GM21619 (cell line): ENCODE measurements around the gene MRPL52.
"Not testable (repeated sequence)": the region's sequence is repeated elsewhere in the genome, so short reads cannot be mapped to it uniquely, and the experiment has no call there.

Experiments used
- ATAC-seq: cut with Tn5 transposase; IDR thresholded peaks from one replicate; pipeline ENCODE4 v1.9.1; 2021; ENCODE audit not compliant: unreplicated experiment

The MRPL52 gene

DNA sequence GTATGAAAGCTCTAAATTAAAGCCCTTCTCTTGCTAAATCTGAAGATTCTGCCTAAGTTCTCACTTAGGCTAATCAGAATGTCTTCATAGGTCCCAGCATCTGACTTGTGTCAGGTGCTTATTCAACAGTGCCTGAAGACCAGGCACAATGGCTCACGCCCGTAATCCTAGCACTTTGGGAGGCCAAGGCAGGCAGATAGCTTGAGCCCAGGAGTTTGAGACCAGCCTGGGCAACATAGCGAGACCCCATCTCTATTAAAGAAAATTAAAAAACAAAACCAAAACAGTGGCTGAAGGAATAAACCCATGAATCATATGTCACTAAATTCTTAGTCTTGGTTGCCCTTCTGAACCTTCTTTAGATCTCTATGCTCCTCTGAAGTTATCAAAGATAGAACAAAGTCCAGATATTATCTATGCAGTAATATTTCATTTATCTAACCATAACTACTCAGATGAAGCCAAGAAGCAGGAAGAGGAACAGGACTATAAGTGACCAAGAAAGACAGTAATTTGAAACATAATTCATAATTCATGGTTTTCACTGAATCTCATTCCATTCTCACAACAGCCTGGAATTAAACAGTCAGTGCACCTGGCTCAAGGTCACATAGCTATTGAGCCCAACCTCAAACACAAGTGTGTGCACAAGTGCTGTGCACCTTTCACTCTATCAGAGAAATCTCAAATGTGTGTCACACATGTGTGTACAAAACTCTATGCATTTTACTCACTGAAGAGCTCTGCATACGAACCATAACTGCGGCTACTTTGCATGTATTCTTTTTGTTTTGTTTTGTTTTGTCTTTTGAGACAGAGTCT is 21.1 kb upstream of the MRPL52 start:
- no peak for ATAC-seq

DNA sequence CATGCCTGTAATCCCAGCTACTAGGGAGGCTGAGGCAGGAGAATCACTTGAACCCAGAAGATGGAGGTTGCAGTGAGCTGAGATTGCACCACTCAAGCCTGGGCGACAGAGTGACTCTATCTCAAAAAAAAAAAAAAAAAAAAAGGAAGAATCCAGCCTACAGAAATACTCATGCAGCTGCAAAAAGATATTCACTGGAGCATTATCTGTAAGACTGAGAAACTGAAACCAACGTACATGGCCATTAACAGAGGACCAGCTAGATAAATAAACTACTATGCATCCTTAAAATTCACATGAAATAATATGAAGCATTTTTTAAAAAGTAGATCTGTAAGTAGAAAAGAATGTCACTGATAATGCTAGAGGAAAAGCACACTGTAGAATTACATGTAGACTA is 18.0 kb upstream of the MRPL52 start:
- no peak for ATAC-seq

DNA sequence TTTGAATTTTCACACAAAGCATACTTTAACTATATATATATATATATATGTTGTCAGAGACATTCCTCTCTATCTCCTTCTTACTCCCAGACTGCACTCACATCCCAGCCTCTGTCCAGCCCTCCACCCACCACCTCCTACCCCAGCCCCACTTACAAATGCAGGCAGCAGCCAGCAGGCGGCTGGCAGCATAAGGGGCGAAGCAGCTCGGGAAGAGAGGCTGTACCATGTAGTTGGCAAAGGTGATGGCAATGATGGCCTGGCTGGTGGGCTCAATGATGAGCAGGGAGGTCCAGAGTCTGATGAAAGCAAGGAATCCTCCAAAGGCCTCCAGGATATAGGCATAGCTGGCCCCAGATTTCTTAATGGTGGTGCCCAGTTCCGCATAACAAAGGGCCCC is 16.9 kb upstream of the MRPL52 start:
- ATAC-seq: no peak

DNA sequence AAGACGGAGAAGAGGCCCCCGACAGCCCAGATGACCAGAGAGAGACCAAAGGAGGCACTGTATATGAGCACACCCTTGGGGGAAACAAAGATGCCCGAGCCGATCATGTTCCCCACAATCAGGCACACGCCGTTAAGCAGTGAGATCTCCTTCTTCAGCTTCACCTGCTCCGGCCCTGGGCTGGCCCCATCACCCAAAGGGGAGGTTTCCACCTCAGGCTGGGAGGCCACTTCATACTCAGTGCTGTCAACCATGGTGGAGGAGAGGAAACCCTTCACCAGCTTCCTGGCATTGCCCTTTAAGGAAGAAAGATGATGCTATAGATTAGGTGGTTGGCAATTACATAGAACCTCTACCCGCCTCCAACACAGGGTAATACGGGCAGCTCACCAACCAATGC is 16.5 kb upstream of the MRPL52 start:
- ATAC-seq: no peak

DNA sequence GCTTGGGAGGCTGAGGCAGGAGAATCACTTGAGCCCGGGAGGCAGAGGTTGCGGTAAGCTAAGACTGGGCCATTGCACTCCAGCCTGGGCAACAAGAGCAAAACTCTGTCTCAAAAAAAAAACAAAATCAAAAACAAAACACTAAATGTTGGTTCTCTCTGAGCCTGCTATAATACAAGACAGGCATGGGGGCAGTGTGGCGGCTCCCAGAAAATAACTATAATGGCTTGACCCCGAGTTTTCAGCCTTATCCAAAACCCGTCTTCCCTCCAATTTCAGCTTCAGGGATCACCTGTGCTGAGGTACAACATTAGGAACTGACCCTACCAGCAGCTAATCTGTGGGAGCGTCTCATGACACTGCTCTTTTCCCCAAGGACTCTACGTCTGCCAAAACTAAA is 15.3 kb upstream of the MRPL52 start:
- ATAC-seq: no peak

DNA sequence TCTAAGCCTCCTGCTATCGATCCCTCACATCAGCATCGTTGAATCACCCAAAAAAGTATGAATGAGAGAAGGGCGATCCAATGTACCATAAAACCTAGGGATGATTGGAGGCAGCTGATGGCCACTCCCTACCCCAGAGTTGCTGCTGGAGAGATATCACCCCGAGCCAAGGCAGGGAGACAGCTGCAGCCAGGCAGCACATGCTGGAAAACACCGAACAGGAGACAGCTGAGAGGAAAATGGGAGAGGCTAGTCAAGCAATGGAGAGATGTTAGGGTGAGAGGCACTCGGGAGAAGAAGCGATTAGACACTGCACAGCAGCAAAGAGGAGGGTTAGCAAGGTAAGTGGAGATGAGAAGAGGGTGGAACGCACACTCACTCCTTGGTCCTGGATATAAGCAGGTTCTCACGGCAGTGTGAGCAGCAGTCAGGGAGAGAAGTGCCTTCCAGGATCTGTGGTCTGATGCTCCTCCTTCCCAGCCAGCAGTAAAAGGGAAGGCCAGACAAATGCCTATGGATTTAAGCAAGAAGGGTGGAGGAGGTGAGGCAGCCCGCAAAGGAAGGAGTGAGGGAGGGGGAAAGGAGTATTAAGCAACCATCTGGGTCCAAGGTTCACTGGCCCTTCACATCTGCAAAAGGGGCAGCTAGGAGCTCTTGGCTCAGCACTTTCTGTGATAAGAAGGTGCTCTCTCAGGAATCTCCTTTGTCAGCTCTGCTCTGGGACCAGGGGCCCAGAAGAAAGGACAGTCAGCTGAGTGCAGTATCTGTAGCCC is 14.6 kb upstream of the MRPL52 start, which contains the start of gene SLC7A7:
Gene SLC7A7 (minus strand): TSS at position 495 of the 773 bp plus-strand sequence. CDS start 2,037 bp downstream, outside the sequence.
- ATAC-seq: no peak

DNA sequence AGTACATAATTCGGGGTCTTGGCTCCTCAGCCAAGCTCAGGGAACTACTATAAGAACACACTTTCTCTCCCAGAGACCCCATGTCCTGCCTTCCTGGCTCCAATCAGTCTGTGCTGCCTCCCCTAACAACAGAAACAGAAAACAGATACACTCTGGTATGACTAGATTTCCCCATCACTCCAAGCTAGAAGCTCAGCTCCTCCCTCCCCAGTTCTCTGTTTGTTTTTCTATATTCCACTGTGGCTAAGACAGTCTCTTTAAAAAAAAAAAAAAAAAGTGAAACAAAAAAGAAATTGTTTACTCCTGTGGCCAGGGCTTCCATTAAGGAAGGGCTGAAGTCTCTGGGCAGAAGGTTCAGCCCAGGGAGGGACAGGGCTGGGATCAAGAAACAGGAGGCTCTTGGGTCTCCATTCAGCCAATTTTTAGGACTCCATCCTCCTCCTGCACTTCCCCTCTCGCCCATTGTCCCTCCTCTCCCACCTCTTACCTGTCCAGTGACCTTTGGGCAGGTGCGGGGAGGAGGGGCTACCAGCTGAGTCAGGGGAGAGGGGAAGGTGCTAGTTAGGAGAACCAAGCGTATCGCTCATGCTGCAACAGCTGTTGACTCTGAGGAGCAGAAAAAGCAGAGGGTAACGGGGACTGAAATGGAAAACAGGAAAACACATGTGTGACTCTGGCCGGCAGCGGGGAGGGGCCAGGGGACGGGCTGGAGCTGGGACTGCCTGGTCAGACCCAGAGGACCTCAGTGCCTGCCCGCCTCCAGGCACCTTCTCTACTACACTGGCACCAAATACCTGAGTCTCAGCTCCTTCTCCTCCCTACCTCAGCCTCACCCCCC is 10.3 kb upstream of the MRPL52 start:
- no peak for ATAC-seq

DNA sequence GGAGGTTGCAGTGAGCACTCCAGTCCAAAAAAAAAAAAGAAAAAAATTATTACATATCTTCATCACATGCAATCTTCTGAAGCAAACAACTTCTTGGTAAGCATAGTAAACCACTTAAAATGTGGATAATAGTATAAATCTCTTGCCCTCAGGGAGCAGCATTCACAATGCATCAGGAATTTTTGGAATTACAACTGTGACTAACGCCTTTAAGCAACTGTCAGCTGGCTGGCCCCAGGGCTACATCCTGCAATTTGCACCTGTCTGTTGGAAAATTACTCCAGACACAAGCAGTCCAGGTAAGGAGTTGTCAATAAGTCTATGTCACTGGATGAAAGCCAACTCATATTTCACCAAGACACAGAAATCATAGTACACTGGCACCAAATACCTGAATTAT is 9.0 kb upstream of the MRPL52 start:
- ATAC-seq: no peak

DNA sequence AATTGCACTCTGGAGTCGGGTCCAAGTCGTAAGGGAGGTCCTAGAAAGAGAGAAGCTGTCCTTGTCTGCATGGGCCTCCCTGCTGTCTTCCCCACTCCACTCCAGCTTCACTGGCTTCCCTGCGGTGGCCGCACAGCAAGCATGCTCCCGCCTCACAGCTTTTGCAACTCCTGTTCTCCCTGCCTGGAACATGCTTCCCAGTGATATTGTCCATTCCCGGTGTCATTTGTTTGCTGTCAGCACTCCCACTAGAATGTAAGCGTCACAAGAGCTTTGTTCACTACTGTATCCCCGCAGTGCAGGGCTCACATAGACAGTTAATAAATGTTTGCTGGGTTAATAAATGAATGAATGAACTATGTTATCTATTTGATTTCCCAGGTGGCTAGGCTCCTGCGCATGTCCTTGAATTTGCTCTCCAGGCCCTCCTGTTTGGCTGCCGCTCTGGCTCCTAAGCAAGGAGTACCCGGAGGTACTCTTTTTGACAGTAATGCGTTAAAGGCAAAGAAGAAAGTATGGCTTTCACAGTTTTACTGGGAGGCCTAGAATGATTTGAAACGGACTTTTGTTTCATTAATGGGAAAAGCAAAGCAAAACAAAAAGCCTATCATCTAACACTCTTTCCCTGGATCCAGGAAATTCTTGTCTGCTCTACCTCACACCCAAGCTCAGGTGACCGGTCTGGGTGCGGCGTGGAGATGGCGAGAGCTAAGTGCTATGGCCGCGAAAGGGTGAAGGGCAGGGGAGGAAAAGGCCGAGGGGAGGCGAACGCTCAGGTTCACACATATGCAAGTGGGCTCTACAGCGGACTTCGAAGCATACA is 8.3 kb upstream of the MRPL52 start:
- no peak for ATAC-seq

DNA sequence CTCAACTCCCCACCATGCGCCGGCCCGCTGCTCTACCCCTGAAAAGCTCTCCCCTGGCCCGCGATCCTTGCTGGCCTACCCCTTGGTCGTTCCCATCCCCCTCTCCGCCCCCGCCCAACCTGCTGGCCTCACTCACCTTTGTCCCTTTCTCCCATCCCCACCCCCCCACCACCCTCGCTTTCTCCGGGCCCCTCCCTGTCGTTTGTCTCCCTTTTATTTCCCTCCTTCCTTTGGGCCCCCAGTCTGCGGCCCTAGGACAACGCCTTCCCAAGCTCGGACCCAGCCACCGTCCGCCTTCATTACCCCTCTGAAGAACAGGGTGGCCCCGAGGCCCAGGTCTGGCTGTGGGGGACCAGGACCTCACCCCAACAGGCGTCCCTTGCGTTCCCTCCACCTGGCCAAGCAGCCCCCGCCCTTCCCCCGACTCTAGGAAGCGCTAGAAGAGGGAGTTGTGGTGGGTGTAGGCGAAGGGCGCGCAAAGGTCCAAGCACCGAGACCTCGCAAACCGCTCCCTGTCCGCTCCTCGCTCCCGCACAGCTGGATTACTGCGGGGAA is 7.6 kb upstream of the MRPL52 start:
- ATAC-seq: no peak

DNA sequence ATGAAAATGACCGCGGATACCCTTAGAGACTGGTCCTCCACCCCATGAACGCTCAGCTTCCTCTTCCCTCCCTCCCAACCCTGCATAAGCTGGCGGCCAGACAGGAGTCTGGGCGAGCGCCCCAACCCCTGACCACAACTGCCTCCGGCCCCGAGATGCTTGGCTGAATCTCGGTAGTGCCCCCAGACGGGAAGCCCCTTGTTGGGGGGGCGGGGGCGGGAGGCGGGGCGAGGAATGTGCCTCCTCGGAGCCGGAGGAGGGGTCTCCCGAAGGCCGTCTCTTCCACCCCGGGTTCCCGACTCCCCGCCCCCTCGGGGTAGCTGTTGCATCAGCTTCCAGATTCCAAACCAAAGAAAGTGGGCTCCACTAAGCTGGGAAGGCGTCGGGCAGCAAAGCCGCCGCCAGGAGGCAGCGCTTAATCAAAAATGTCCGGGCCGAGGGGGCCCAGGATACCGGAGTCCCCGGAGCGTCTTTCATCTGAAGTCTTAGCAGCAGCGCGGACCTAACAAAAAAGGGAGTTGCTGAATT is 7.1 kb upstream of the MRPL52 start:
- peak; percentile 43 for ATAC-seq

DNA sequence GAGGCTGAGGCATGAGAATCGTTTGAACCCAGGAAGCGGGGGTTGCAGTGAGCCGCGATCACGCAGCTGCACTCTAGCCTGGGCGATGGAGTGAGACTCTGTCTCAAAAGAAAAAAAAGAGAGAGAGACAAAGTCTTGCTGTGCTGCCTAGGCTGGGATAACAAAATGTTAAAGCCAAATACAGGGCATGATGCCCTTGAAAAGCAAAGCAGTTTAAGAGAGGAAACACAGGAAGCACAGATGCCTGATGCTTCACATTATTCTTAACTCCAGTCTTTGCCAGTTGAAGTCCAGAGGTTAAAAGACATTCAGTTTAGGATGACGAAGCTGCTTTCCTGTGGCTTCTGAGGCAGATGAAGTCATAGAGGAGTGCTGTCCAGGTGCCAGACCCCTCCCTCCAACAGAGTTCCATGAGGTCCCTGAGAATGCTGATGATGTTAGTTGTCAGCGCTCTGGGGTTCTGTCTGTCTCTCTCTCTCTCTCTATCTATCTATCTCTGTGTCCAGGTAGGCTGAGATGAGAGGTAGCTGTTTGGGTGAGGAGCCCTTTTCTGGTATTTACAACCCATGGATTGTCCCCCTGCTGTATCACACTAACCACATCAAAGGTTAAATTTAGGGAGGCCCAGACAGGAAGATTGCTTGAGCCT is 4.9 kb upstream of the MRPL52 start:
- no peak for ATAC-seq

DNA sequence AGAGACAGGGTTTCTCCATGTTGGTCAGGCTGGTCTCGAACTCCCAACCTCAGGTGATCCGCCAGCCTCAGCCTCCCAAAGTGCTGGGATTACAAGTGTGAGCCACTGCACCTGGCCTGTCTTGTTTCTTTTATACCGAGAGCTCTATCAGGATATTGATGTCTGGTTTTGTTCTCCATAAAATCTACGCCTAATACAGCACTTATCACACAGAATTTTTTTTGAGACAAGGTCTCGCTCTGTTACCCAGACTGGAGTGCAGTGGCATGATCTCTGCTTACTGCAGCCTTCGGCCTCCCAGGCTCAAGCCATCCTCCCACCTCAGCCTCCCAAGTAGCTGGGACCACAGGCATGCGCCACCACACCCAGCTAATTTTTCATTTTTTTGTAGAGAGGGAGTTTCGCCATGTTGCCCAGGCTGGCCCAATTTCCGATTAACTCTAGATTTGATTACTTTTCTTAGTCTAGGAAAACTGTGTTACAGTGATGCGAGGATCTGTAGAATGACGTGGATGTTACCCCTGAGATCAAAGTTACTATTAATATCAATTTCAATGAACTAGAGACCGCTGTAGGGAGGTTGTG is 519 bp upstream of the MRPL52 start:
- ATAC-seq: not testable (repeated sequence)

DNA sequence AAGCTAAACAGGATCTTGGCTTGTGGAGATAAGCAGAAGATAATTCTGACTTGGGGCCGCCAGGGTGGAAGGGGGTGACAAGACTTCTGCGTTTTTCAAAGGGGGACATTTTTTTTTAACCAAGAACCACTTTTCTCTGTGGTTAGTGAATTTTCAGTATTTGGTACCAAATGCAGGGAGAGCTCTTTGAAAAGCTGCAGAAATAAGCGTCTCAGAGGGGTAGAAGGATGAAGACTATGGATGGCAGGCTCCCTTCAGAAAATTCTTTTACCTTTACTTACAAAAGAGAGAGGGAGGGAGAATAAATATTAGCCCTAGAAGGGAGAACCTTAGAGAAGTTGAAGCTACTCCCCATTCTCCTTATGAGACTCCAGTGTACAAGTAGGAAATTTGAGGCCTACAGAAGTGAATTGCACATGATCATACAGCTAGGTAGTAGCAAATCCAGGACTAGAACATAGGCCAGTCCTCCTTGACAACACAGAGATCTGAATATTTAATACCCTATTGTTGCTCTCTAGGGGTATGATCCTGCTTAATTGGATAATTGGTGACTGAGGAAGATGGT is 840 bp downstream of the MRPL52 start:
- ATAC-seq: no peak

DNA sequence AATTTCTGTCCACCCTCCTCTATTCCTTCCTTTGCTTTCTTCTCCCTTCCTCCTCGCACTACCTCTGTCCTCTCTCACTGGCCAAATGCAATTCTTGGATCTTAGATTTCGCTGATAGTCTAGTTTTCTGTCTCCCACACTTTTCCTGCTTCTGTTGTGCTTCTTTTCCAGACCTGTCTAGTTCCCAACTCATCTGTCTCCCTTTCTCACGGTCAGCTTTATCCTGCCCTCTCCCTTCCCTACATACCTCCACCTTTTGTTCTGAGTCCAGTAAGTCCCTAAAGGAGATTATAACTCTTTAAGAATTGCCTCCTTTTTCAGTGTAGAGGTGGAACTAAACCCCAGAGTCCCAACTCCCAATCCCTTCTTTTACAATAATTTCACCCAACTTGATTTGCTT is 5.8 kb downstream of the MRPL52 start:
- no peak for ATAC-seq

DNA sequence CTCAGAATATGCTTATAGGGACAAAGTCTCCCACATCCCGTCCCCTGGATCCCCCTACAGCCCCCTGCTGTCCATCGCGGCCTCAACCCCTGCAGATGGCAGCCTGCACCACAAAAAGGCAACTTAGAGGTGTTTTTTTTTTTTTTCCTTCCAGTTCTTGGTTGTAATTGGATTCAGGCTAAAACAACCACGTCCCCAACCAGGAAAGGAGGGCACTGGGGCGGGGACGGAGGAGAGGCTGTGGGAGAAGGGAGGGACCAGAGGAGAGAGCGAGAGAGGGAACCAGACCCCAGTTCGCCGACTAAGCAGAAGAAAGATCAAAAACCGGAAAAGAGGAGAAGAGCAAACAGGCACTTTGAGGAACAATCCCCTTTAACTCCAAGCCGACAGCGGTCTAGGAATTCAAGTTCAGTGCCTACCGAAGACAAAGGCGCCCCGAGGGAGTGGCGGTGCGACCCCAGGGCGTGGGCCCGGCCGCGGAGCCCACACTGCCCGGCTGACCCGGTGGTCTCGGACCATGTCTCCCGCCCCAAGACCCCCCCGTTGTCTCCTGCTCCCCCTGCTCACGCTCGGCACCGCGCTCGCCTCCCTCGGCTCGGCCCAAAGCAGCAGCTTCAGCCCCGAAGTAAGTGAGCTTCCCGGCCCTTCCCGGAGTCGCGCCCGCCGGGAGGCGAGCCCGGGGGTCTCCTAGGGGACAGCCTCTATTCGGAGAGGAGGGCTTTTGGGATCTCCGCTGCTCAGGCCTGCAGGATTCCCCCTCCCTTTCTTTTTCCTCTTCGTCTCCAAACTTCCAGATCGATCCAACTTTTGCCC is 6.8 kb downstream of the MRPL52 start, which contains the start of gene MMP14:
Gene MMP14 (plus strand): TSS at position 285 of the 813 bp plus-strand sequence. CDS start 233 bp downstream, at position 518.
- no peak for ATAC-seq

DNA sequence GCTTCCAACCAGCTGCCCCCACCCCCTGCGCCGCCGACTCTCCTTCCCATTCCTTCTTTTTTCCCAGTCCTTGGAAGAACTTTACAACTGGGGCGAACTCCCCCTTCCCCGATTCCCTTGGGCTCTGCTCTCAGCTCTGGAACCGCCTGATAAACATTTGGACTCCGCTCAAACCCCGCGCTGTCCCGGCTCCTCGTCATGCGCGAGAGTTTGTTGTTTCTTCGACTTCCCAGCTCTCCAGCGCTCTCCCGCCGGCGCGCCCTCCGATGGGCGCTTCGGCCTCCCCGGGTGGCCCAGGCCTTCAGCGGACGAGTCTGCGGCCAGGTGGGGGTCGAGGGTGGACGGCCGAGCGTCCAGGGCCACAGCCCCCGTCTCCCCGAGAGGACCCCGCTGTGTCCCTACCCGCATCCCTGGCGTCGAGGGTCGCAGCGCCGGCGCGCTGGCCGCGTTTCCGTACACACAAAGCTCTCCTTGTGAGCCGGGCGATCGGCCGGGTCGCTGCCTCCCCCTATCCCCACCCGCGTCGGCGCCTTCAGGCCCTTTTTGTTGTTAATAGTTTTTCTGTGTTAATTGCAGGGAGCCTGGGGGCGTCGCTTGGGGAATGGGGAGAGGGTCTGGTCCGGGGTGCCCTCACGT is 7.5 kb downstream of the MRPL52 start:
- no peak for ATAC-seq
